ENCODE results near the gene KDM2B. TPM values are rescaled to one million over a fixed set of nuclear protein-coding genes. Genes with fewer than 3 reads are reported as not detected.

KDM2B gene
- total and polyA plus RNA-seq, 2 of the 8 experiments (the other 6 are each of a cell fraction or from before 2014, with no cell fraction given), result 111 to 162 TPM

DNA sequence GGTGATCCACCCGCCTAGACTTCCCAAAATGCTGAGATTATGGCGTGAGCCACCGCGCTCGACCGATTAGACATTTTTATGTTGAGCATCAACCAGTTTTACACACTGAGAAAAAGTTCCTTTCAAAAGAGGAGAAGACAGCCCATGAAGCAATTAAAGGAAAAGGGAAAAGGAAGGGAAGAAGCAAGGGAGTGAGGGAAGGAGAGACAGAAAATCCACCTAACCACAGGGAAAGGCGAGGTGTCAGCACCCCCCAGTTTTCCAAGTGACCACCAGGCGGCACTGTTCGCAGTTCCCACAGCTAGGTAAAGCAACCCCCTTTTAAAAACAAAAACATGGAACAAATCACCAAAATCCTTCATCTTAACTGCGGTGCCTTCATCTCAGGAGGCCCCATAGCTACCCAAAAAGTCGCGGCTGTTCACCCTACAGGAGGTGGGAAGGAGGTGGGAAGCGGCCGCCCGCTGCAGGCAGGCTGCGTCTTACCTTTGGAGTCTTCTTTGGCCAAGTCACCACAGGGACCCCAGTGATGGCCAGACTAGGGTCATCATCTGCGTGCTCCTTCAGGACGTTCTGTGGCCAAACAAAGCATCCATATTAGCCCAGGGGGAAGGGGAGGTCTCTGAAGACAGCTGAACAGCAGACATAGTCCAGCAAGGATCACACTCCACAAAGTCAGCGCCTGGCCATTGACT lies 86.6 kb downstream of the KDM2B start:
- Histone ChIP-seq H2AK5ac (ENCODE audit: low read depth, low read length) (no peak overlapping the region), H3K79me2 (ENCODE audit: control insufficient read depth in 1 of 2, insufficient read depth in 2 of 2, low read length in 2 of 2) (peaks cover 0 to 13% of the 10 kb centered on the region in 2 experiments; a peak in 2 of 4 replicates), H3K27me3 (replicated peaks in 1 of 4; ENCODE audit: control insufficient read depth in 3 of 4, extremely low read depth in 1 of 4, insufficient read depth in 3 of 4, low read length in 3 of 4) (no peaks in the 10 kb centered on the region), H2BK15ac (ENCODE audit: low read length) (no peak overlapping the region), H2BK5ac (ENCODE audit: low read depth, low read length) (peak overlapping the region; percentile 44; the same call in 1 of the 2 replicates), H4K5ac (ENCODE audit: insufficient read length, low read depth, low read length) (no peak overlapping the region), H2BK20ac (ENCODE audit: low read length) (no peak overlapping the region; the same call in 1 of the 2 replicates), H3K9ac (replicated peaks in 1 of 4; ENCODE audit: extremely low read depth in 1 of 4, low read depth in 3 of 4, low read length in 3 of 4) (no peak overlapping the region), H3K27ac (ENCODE audit: low read depth, low read length) (no peak overlapping the region), H4K20me1 (replicated peaks in 1 of 2; ENCODE audit: control insufficient read depth in 1 of 2, insufficient read depth in 2 of 2, low read length in 2 of 2) (peaks cover 5 to 8% of the 10 kb centered on the region in 2 experiments), H3K23me2 (ENCODE audit: low read depth, low read length) (no peaks in the 10 kb centered on the region), H2AFZ (ENCODE audit: low read length) (no peak overlapping the region), H3K4me3 (ENCODE audit: extremely low read depth in 1 of 4, insufficient read depth in 2 of 4, low read depth in 3 of 4, low read length in 4 of 4) (no peak overlapping the region), H3K4ac (replicated peaks; ENCODE audit: insufficient read length, low read depth, low read length) (no peak overlapping the region), H3K9me3 (ENCODE audit: insufficient read depth in 2 of 2, low read depth in 1 of 2, low read length in 1 of 2) (no peaks in the 10 kb centered on the region), H2BK12ac (ENCODE audit: low read depth, low read length) (no peak overlapping the region), H3K36me3 (ENCODE audit: control insufficient read depth in 2 of 4, insufficient read depth in 4 of 4, low read length in 3 of 4) (peaks cover 6 to 46% (median 22%) of the 10 kb centered on the region in 4 experiments; a peak in 7 of 8 replicates), H4K91ac (replicated peaks; ENCODE audit: insufficient read length, low read length) (no peak overlapping the region), H3K79me1 (ENCODE audit: low read depth, low read length) (peaks cover 9% of the 10 kb centered on the region), H3K4me1 (replicated peaks in 1 of 4; ENCODE audit: control insufficient read depth in 3 of 4, insufficient read depth in 4 of 4, low read length in 3 of 4) (no peaks in the 10 kb centered on the region; a peak in 2 of 7 replicates), H3K18ac (ENCODE audit: extremely low read depth, low read length) (no peak overlapping the region), H3K14ac (ENCODE audit: insufficient read length) (no peak overlapping the region), H2BK120ac (replicated peaks; ENCODE audit: low read depth, low read length) (no peak overlapping the region), H3K4me2 (ENCODE audit: insufficient read depth in 1 of 2, low read depth in 2 of 2, low read length in 2 of 2) (no peak overlapping the region), H3K56ac (replicated peaks; ENCODE audit: insufficient read length, low read depth, low read length) (no peak overlapping the region), H3K23ac (ENCODE audit: insufficient read length) (no peak overlapping the region), H4K8ac (ENCODE audit: extremely low read depth, insufficient read depth, low read length) (peak overlapping the region; percentile 88; the same call in 1 of the 2 replicates)
- ChIA-PET CTCF (ENCODE audit: partially characterized antibody) (interaction anchor here (0.6 to 4.2 kb wide), 20 partner anchors 9 to 188 kb away, joined by 3 to 31 read pairs (median 4); no protein-coding TSS in a partner anchor), POLR2A (ENCODE audit: partially characterized antibody) (interaction anchor here (0.6 to 0.7 kb wide), 3 partner anchors 23 to 63 kb away, joined by 3 to 4 read pairs (median 3); no protein-coding TSS in a partner anchor)
- 74% methylated on average over 19 of the region's 19 CpGs; no CpG with 5 or more reads in 1 of the 2 experiments for WGBS, 2 experiments (ENCODE audit: extremely low coverage in 1 of 2, insufficient coverage in 1 of 2, insufficient read length in 1 of 2, insufficient replicate concordance in 2 of 2, low coverage in 1 of 2, low lambda C conversion rate in 2 of 2, missing lambda C conversion rate in 1 of 2)
- FAIRE-seq, result peak; percentile 83
- peak; percentile 33 to 90 for DNase-seq (ENCODE audit: low read depth in 1 of 2, low spot score in 2 of 2)
- TF ChIP-seq POLR2AphosphoS5 (IDR thresholded peaks at IDR 0.05; ENCODE audit: low read depth, low read length) (no peak), SRF (IDR thresholded peaks at IDR 0.05; ENCODE audit: low read depth, low read length) (no peak), JUN (IDR thresholded peaks at IDR 0.05; ENCODE audit: low read depth, low read length) (no peak), EP300 (IDR thresholded peaks at IDR 0.05; ENCODE audit: borderline replicate concordance in 1 of 2, low read depth in 2 of 2, low read length in 2 of 2) (no peak), TBP (IDR thresholded peaks at IDR 0.05; ENCODE audit: low read depth, low read length) (no peak)
- TF ChIP-seq, protein P1, sequence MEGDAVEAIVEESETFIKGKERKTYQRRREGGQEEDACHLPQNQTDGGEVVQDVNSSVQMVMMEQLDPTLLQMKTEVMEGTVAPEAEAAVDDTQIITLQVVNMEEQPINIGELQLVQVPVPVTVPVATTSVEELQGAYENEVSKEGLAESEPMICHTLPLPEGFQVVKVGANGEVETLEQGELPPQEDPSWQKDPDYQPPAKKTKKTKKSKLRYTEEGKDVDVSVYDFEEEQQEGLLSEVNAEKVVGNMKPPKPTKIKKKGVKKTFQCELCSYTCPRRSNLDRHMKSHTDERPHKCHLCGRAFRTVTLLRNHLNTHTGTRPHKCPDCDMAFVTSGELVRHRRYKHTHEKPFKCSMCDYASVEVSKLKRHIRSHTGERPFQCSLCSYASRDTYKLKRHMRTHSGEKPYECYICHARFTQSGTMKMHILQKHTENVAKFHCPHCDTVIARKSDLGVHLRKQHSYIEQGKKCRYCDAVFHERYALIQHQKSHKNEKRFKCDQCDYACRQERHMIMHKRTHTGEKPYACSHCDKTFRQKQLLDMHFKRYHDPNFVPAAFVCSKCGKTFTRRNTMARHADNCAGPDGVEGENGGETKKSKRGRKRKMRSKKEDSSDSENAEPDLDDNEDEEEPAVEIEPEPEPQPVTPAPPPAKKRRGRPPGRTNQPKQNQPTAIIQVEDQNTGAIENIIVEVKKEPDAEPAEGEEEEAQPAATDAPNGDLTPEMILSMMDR (IDR thresholded peaks at IDR 0.05; ENCODE audit: control extremely low read depth in 1 of 3, insufficient read depth in 1 of 3, low read depth in 1 of 3, low read length in 3 of 3), result peak; percentile 83 to 95 (median 90)
